ENCODE results near the gene CD300A.

The CD300A gene

GRCh38 chr17:74435775-74436359, 30.6 kb upstream of the CD300A start:
- no peak for DNase-seq (ENCODE audit: low read depth)
- TF ChIP-seq POLR2A (IDR thresholded peaks at IDR 0.05; ENCODE audit: extremely low read depth, insufficient read length) (no peak), CTCF (IDR thresholded peaks at IDR 0.05; ENCODE audit: low read depth, low read length) (no peak), MYC (IDR thresholded peaks at IDR 0.05; ENCODE audit: low read depth, low read length) (no peak)
- TF ChIP-seq, protein P1, sequence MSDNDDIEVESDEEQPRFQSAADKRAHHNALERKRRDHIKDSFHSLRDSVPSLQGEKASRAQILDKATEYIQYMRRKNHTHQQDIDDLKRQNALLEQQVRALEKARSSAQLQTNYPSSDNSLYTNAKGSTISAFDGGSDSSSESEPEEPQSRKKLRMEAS (IDR thresholded peaks at IDR 0.05; ENCODE audit: low read depth, low read length) = no peak
- H3K4me3 ChIP-seq (ENCODE audit: low read depth, low read length) = no peak overlapping the region

- TF ChIP-seq POLR2A (IDR thresholded peaks at IDR 0.05; ENCODE audit: extremely low read depth, insufficient read length) = no peak
- TF ChIP-seq CTCF (IDR thresholded peaks at IDR 0.05; ENCODE audit: low read depth, low read length) = peak; percentile 91
- peak; percentile 45 for DNase-seq (ENCODE audit: low read depth)
- H3K4me3 ChIP-seq (ENCODE audit: low read depth, low read length) = no peak overlapping the region
Measured at GRCh38 chr17:74437702-74438101, 28.7 kb upstream of the CD300A start.

- TF ChIP-seq MYC (IDR thresholded peaks at IDR 0.05; ENCODE audit: low read depth, low read length) (no peak), CTCF (IDR thresholded peaks at IDR 0.05; ENCODE audit: low read depth, low read length) (no peak), POLR2A (IDR thresholded peaks at IDR 0.05; ENCODE audit: extremely low read depth, insufficient read length) (no peak)
- TF ChIP-seq, protein P1 (IDR thresholded peaks at IDR 0.05; ENCODE audit: low read depth, low read length) = no peak
- no peak overlapping the region for H3K4me3 ChIP-seq (ENCODE audit: low read depth, low read length)
- DNase-seq (ENCODE audit: low read depth) = no peak
Measured at GRCh38 chr17:74439691-74440567, 26.5 kb upstream of the CD300A start.

DNA sequence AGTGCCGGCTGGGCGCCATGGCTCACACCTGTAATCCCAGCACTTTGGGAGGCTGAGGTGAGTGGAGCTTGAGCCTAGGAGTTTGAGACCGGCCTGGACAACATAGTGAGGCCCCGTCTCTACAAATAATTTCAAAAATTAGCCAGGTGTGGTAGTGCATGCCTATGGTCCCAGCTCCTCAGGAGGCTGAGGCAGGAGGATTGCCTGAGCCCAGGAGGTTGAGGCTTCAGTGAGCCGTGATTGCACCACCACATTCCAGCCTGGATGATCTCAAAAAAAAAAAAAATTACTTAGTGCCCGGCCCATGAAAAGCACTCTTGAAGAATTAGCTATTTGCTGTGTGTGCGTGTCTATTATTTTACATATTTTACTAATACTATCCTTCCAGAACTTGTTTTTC, 24.9 kb upstream of the CD300A start:
- TF ChIP-seq POLR2A (IDR thresholded peaks at IDR 0.05; ENCODE audit: extremely low read depth, insufficient read length) = no peak
- no peak for TF ChIP-seq MYC (IDR thresholded peaks at IDR 0.05; ENCODE audit: low read depth, low read length)
- no peak for TF ChIP-seq CTCF (IDR thresholded peaks at IDR 0.05; ENCODE audit: low read depth, low read length)
- TF ChIP-seq, protein P1 (IDR thresholded peaks at IDR 0.05; ENCODE audit: low read depth, low read length) = no peak
- DNase-seq (ENCODE audit: low read depth) = no peak
- H3K4me3 ChIP-seq (ENCODE audit: low read depth, low read length) = no peak overlapping the region

DNA sequence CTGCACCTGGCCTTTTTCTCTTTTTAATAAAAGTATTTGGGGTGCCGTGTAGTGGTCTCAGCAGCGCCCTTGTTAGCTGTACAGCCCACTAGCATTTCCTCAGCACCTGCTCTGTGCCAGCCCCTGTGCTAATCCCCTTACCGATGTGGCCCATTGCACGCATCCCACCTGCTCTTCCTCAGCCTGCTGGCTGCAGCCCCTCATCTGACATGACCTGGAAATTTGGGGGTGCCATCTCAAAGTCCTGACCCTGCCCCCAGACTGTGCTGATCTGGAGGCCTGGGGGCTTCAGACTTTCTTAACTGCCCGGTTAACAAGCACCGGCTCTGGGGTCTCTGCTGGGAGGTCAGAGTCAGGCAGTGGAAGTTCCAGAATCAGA, 24.2 kb upstream of the CD300A start:
- DNase-seq (ENCODE audit: low read depth) = no peak
- no peak for TF ChIP-seq MYC (IDR thresholded peaks at IDR 0.05; ENCODE audit: low read depth, low read length)
- no peak for TF ChIP-seq CTCF (IDR thresholded peaks at IDR 0.05; ENCODE audit: low read depth, low read length)
- H3K4me3 ChIP-seq (ENCODE audit: low read depth, low read length) = no peak overlapping the region

All from NB4 (cell line).